SIG-M5 (cell line): ENCODE measurements around the gene LUZP2.
"Not testable (repeated sequence)": the region's sequence is repeated elsewhere in the genome, so short reads cannot be mapped to it uniquely, and the experiment has no call there.

Experiments used
- DNase-seq: peaks from one replicate; lab custom pipeline; 2025; lab: John Stamatoyannopoulos, UW

The LUZP2 gene

DNA sequence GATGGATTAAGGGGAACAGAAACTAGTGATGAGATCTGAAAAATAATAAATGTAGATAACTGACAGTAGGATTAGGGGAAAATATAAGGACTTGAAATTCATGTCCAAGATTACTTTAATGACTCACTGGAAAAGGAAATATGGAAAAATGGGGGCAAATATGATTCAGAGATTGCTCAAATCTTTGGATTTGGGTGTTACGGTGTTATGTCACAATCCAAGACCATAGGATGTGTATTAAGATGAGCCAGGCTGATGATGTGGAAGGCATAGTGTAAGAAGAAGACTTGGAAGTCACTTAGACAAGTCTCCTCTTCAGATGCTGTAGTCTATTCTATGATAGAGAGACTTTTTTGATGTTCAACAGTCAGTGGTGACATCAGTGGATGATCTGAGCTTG is 323.7 kb downstream of the LUZP2 start:
- DNase-seq, result no peak

DNA sequence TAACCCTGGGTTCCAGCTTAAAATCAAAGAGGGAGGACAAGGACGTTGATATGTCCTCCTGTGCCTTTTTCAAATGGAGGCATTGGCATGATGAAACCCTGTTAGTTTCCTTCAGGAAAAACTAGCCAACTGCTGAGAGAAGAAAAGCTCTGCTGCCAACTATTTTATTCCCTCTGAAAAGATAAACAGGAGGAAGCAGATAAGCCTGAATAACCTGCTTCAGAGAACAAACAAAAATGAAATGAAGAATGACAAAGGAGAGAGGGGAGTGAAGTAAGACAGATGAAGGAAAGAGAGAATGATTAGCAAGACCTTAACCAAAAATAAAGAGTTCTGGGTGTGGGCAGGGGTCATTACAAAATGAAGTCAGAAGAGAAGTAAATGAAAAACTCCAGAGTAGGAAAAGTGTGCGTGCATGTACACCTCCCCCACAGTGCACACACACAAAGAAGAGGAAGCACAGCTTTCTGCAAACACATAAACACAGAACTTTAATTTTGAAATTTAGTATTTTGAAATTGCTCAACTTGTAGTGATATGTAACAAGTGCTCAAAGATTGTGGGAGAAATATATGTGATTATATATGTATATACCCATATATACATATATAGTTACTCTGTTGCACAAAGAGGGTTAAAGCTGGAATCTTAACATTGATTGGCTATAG is 332.2 kb downstream of the LUZP2 start:
- no peak for DNase-seq

DNA sequence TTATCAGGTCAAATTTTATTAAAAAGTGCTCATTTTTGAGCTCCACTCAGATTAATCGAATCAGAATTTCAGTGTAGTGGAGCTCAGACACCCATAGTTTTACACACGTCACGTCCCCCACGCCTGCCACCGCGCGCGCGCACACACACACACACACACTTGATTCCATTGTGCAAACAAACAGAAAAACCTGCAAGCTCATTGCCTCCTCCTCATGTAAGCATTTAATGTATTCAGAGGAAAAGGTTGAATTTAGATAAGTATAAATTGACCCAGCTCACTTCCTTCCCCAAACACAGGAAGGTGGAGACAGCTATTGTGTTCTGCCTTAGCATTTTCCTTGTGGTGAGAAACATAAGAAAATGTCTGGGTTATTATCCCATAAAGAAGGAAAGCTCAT is 336.7 kb downstream of the LUZP2 start:
- DNase-seq, result no peak

DNA sequence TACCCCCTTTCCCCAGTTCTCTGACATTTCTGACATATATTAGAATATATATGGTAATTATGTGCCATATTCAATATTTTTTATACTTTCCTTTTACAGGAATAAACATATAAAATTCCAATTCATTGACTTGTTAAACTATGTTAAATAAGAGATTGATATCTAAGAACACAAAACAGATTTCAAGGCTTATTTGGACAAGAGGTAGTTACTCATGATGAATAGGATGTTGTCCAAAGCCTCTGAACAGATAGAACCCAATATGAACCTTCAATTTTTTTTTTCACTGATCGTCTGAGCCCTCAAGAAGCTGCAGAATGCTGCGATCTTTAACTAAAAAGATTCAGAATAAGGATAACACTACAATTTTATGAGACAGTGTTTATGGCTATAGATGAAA is 340.3 kb downstream of the LUZP2 start:
- DNase-seq, result no peak

DNA sequence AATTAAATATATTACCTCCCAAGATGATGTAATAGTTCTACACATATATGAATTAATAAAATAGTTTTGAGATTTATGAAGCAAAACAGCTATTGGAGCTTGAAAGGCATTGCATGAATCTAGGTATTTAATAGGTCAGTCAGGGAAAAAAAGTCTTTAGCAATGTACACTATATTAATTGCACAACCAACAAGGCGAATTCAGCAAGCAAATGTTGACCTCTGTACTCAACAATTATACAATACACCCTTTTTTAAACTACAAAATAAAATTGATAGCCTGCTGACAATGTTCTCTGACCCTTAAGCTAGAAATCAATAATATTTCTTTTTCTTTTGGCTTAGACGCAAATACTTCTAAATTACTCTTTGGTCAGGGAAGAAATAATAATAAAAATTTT is 345.5 kb downstream of the LUZP2 start:
- no peak for DNase-seq

DNA sequence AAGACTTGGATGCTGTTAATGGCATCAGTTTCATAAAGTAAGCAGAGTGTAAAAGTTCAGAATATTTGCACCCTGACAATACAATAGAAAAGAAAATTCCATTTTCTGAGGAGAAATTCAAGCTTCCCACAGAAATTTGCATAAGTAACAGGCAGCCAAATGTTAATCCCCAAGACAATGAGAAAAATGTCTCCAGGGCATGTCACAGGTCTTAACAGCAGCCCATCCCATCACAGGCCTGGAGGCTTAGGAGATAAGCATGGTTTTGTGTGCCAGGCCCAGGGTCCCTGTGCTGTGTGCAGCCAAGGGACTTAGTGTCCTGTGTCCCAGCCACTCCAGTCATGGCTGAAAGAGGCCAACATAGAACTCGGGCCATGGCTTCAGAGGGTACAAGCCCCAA is 347.6 kb downstream of the LUZP2 start:
- DNase-seq, result no peak

DNA sequence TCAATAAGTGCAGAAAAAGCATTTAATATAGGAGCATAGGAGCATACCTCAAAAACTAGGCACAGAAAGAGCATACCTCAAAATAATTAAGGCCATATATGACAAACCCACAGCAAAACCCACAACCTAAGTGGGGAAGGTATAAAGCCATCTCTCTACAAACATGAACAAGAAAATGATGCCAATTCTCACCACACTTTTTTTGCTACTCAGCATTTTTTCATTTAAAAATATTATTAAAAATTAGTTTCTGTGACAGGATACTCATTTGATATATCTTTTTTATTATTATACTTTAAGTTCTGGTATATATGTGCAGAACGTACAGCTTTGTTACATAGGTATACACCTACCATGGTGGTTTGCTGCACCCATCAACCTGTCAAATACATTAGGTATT is 352.0 kb downstream of the LUZP2 start:
- DNase-seq, result no peak

DNA sequence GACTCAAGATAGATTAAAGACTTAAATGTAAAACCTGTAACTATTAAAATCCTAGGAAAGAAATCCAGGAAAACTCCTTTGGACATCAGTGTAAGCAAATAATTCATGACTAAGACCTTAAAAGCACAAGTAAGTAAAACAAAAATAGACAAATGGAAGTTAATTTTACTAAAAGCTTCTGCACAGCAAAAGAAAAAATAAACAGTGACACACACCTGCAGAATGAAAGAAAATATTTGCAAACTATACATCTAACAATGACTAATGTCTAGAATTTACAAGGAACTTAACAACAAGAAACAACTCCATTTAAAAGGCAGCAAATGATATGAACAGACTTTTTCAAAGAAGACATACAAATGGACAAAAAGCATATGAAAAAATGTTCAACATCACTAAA is 359.1 kb downstream of the LUZP2 start:
- no peak for DNase-seq

- no peak for DNase-seq
Measured at GRCh38 chr11:24859801-24860300, 363.0 kb downstream of the LUZP2 start.

DNA sequence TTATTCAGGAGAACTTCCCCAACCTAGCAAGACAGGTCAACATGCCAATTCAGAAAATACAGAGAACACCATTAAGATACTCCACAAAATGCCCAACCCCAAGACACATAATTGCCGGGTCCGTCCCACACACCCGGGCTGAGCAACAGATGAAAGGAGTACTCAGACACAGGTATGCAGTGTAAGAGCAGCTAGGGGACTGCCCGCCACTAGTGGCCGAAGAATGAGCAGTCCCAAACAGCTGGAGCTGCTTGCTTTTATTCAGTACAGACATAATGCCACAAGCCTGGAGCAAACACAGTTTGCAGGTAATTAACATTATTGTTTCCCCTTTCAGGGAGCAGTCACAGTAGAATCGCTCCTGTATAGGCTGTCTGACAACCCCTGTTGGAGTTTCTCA is 364.6 kb downstream of the LUZP2 start:
- DNase-seq, result no peak

GRCh38 chr11:24866743-24867142 is 369.9 kb downstream of the LUZP2 start:
- no peak for DNase-seq

- DNase-seq, result no peak
Measured at GRCh38 chr11:24870048-24870447, 373.2 kb downstream of the LUZP2 start.

DNA sequence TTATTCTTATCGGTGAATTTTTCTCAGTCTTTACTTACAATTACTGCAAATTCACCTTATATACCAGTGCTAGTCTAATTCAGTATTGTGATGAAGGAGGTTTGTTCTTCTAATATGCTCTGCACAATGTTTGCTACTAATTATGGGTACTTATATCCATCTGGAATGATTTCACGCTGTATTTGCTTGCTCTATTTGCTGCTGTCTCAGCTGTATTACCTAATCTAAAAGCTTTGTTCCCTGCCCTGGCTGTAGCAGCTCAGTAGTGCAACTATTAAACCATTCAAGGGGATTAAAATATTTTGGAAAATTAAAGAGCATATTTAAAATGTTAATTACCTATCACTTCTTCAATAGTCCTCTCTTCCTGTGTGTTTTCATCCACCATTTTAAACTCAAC is 375.3 kb downstream of the LUZP2 start:
- DNase-seq, result no peak

- no peak for DNase-seq
Measured at GRCh38 chr11:24872651-24873311, 375.9 kb downstream of the LUZP2 start.

DNA sequence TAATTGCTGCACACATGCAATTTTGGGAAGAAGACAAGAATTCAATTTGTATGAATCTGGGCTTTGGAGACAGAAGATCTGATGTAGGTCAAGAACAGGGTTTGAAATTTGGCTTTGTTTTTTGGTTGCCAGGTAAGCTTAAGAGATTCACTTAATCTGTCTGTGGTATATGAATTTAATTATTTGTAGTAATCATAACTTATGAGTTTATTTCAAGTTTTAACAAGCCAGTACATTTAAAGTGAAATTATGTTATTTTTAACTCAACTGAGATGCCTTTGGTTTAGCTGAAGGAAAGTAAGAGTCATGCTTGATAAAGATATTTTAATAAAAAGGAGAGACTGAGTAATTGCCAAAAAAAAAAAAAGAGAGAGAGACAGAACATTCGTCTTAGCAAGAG is 384.1 kb downstream of the LUZP2 start:
- DNase-seq, result no peak

DNA sequence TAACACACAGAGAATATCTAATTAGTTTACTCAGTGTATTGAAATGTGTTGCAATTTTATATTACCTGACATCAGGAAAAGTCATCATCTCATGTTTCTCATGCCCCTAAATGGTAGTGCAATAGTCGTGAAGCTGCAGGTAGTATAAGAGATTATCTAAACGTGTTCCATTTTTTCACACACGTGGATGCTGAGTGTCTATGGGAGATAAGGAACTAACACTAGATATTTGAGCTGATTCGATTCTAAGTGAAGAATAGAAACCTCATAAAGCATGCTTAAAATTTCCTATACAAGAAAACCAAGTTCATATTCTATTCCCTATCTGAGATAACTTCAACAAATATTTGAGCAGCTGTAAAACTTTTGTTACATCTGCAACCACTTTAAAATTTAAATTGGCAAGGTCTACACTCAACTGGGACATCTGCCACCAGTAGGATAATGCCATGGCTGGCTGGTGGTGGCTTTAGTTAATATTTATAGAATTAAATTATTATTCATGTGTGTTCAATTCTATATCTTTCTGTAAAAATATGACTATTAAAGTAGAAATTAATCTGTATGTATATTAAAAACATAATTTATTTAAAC is 388.8 kb downstream of the LUZP2 start:
- DNase-seq, result no peak

GRCh38 chr11:24886880-24887619 is 390.2 kb downstream of the LUZP2 start:
- no peak for DNase-seq

- DNase-seq, result no peak
Measured at GRCh38 chr11:24890426-24890825, 393.6 kb downstream of the LUZP2 start.

DNA sequence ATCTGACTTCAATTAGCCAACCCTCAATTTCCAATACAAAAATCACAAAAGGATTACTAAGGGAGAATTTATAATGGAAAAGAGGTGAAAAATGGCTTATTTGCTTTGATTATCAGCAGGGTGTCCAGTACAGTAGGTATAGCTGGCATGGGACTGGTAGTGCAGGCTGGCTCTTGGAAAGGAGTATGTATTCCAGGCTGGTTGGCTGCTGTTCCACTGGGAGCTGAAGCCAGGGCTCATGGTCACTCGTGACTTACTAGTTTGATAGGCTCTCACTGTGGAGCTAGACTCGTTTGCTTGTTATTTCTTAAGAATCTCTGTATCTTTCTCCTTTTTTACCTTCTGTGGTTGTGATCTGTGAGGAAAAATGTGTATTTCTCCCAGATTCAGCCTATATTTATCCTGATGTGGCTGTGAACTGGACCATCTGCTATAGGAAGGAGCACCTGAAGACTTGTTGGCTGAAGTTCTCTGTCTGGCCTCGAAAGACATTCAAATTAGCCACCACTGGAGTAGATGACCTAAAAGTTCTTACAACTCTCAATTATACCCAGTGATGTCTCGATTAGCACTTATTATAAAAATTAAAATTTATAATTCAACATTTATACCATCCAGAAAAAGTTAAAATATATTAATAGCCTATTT is 395.1 kb downstream of the LUZP2 start:
- DNase-seq, result not testable (repeated sequence)

DNA sequence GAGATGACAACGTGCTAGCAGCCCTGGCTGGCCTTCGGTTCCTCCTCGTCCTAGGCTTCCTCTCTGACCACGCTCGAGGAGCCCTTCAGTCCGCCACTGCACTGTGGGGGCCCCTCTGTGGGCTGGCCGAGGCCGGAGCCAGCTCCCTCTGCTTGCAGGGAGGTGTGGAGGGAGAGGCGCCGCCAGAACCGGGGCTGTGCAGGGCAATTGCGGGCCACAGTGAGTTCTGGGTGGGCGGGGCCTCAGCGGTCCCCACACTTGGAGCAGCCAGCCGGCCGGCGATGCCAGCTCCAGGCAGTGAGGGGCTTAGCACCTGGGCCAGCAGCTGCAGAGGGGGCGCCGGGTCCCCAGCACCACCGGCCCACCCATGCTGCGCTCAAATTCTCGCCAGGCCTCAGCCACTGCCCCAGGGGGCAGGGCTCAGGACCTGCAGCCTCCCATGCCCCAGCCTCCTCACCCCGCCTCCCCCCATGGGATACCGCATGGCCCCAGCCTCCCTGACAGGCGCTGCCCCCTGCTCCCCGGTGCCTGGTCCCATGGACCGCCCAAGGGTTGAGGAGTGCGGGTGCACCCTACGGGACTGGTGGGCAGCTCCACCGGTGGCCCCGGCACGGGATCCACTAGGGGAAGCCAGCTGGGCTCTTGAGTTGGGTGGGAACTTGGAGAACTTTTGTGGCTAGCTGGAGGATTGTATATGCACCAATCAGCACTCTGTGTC is 399.4 kb downstream of the LUZP2 start:
- DNase-seq, result no peak

DNA sequence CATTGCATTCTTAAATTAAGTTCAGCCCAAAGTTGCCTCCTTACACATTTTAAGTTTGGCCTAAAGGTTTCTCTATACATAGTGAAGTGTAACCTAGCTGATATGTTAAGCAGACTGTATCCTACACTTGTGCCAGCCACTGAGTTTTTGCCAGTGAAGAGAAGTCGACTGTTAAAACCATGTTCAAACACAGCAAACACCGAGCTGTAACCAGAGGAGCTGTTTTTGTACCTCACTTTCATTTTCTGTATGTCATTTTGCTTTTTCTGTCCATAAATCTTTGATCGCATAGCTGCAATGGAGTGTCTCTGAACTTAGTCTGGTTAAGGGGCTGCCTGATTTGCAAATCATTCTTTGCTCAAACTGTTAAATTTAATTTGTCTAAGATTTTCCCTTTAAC is 403.7 kb downstream of the LUZP2 start:
- no peak for DNase-seq
